Activated T-helper 9 cell treated with anti-CD3 and anti-CD28 coated beads, Interleukin-2, amount 50 U/mL, for 16 hours (primary cell): ENCODE results near the gene INO80D.
"Not testable (repeated sequence)": the region's sequence is repeated elsewhere in the genome, so short reads cannot be mapped to it uniquely, and the experiment has no call there.

Experiments used
- DNase-seq: peaks from one replicate; pipeline ENCODE4 v3.0.0-alpha.2; 2020; ENCODE audit warnings: low read depth

Gene INO80D

DNA sequence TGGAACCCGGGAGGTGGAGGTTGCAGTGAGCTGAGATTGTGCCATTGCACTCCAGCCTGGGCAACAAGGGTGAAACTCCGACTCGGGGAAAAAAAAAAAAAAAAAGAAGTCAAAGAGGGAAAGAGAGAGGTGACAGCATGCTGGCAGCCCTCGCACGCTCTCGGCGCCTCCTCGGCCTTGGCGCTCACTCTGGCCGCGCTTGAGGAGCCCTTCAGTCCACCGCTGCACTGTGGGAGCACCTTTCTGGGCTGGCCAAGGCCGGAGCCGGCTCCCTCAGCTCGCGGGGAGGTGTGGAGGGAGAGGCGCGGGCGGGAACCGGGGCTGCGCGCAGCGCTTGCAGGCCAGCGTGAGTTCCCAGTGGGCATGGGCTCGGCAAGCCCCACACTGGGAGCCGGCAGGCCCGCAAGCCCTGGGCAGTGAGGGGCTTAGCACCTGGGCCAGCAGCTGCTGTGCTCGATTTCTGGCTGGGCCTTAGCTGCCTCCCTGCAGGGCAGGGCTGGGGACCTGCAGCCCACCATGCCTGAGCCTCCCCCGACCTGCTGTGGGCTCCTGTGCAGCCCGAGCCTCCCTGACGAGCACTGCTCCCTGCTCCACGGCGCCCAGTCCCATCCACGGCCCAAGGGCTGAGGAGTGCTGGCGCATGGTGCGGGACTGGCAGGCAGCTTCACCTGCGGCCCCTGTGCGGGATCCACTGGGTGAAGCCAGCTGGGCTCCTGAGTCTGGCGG, 108.9 kb downstream of the INO80D start:
- not testable (repeated sequence) for DNase-seq

- no peak for DNase-seq
Measured at GRCh38 chr2:205976120-205976814, 109.7 kb downstream of the INO80D start.

DNA sequence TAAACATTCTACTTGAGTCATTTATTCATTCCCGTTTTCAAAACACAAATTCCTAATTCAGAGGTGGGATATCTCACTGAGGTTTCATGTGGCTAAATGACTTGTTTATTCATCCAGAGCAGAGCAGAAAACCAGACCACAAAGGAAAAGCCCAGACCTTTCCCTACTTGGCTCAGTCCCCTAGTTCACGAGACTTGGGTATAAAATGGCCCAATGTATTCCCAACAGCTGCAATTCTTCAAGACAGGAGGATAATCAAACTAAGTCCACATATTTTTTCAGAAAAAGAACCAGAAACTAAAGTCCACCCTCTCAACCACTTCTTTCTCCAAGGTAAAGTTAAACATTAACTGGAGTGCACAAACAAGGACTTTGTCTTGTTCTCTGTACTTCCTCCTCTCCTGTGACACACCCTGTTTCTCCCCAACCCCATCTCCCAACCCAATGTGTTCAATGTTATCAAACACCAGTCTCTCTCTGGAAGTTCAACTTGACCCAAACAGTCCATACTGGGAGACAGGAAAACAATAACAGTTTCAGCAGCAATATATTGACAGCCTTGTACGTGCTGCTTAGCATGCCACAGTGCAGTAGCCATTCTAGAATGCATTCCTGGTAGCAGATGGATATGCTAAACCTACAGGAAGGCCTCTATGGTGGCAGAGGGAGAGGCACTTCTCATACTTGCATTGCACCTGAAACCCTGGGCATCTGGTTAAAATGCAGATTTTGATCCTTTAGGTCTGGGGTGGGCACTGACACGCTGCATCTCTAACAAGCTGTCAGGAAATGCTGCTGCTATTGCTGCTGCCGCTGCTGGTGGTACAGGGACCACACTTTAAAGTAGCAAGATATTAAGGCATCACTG, 110.7 kb downstream of the INO80D start:
- DNase-seq, result no peak

- DNase-seq, result no peak
Measured at GRCh38 chr2:205972113-205972512, 113.9 kb downstream of the INO80D start.

GRCh38 chr2:205970348-205970747, 115.6 kb downstream of the INO80D start:
- DNase-seq, result no peak

DNA sequence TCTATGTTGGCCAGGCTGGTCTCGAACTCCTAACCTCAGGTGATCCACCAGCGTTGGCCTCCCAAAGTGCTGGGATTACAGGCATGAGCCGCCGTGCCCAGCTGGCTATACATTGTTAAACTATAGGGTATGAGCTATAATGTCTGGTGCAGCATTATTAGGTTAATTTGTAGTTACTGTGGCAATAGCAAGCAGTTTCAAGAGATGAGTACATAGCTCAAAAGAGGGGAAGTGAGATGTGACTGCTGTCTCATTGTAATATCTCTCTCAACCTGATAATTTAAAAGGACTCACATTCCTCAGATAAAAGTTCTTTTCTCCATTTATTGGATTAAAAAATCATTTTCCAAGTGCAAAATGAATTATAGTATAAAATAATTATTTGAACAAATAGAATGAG, 116.4 kb downstream of the INO80D start:
- no peak for DNase-seq

GRCh38 chr2:205967391-205968075, 118.4 kb downstream of the INO80D start:
- DNase-seq, result no peak

DNA sequence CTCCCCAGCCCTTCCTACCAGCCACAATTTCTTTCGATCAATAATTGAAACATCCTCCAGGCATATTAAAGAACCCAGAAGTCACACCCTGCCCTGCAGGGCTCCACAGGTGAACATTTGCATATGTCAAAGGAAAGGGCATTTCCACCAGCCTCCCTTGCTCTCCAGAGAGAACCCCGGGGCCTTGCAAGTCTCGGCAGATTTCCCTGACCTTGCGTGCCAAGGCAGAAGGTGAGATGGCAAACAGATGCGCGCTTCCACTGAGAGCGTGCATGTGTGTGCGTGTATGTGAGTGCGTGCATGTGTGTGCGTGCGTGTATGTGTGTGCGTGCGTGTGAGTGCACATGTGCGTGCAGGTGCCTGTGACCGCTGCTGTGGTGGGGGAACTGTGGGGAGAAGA, 120.3 kb downstream of the INO80D start:
- DNase-seq, result no peak

GRCh38 chr2:205964111-205964761, 121.7 kb downstream of the INO80D start:
- DNase-seq, result no peak

DNA sequence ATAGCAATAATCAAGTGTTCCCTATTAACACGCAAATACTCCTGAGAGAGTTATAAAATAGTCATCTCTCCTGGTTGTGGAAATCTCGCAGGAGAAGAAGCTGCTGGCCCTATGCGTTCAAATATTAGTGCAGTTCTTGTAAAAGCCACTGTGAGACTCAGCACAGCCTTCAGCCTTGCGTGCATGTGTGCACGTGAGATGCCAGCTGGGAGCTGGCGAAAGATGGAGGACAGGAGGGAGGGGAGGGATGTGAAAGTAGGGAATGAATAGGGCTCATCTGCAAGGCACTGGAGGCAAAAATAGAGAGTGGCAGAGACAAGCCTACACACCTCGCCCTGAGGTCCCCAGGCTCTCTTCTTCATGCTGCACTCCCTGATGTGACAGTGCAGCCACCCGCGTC, 126.5 kb downstream of the INO80D start:
- DNase-seq, result no peak

- DNase-seq, result no peak
Measured at GRCh38 chr2:205957452-205958154, 128.4 kb downstream of the INO80D start.

GRCh38 chr2:205954707-205955106, 131.3 kb downstream of the INO80D start:
- no peak for DNase-seq

GRCh38 chr2:205952282-205952681, 133.7 kb downstream of the INO80D start:
- DNase-seq, result no peak

- DNase-seq, result no peak
Measured at GRCh38 chr2:205948883-205949282, 137.1 kb downstream of the INO80D start.

DNA sequence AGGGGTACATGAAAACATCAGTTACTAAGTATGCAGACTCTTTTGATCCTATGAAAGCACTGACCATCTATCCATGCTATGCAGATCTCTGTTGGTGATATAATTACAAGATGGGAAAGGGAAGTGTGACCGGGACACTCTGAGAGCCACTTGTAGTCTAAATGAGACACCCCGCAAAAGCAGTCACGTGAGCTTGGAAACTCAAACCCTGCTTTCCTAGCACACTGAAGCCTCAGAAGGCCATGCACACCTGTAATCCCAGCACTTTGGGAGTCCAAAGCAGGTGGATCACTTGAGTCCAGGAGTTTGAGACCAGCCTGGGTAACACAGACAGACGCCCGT, 137.5 kb downstream of the INO80D start:
- DNase-seq, result no peak

GRCh38 chr2:205947621-205948495, 138.1 kb downstream of the INO80D start:
- peak; percentile 17 for DNase-seq

DNA sequence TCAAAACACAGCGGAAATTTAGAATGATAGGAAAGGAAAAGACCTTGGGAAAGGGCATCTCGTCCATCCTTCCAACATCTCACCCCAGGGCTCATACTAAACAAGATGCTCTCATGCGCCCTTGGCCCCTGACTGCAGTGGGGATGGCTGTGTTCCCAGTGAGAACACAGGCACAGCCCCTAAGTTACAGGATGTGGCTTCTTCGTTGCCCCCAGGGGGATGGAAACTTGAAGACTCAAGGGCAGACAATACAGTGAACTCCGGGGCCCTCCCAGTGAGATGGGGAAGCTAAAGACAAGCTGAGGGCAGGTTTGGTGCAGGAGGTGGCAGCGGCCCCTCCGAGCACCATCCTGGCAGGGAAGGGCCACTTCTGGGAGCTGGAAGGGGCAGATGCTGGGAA, 139.7 kb downstream of the INO80D start:
- DNase-seq, result no peak
